IPS DF 19.7 (cell line): ENCODE measurements around the gene ASTL.
"Not testable (repeated sequence)": the region's sequence is repeated elsewhere in the genome, so short reads cannot be mapped to it uniquely, and the experiment has no call there.

Source experiments
- DNase-seq: peaks from one replicate; pipeline ENCODE4 v3.0.0-alpha.2; 2013; ENCODE audit warnings: low read depth, low spot score

Gene ASTL

GRCh38 chr2:96138179-96139145 is at the start of gene ASTL:
TSS of gene ASTL (minus strand) at chr2:96138502. CDS start at chr2:96138436, 66 bp downstream.
- peak; percentile 78 for DNase-seq

GRCh38 chr2:96186562-96186961 is 48.3 kb upstream of the ASTL start:
- no peak for DNase-seq

GRCh38 chr2:96185516-96185915 is 47.2 kb upstream of the ASTL start:
- no peak for DNase-seq

GRCh38 chr2:96184989-96185388 is 46.7 kb upstream of the ASTL start:
- DNase-seq = no peak

- DNase-seq = no peak
Measured at GRCh38 chr2:96184188-96184587, 45.9 kb upstream of the ASTL start.

- no peak for DNase-seq
Measured at GRCh38 chr2:96181529-96181928, 43.2 kb upstream of the ASTL start.

GRCh38 chr2:96180521-96180920 is 42.2 kb upstream of the ASTL start:
- no peak for DNase-seq

GRCh38 chr2:96180002-96180401 is 41.7 kb upstream of the ASTL start:
- no peak for DNase-seq

- no peak for DNase-seq
Measured at GRCh38 chr2:96176661-96177060, 38.4 kb upstream of the ASTL start.

- no peak for DNase-seq
Measured at GRCh38 chr2:96175951-96176350, 37.6 kb upstream of the ASTL start.

- DNase-seq = no peak
Measured at GRCh38 chr2:96174251-96175144, 36.2 kb upstream of the ASTL start.

GRCh38 chr2:96171831-96172230 is 33.5 kb upstream of the ASTL start:
- DNase-seq = no peak

- DNase-seq = no peak
Measured at GRCh38 chr2:96170626-96171025, 32.3 kb upstream of the ASTL start.

GRCh38 chr2:96169868-96170507 is 31.7 kb upstream of the ASTL start:
- no peak for DNase-seq

- no peak for DNase-seq
Measured at GRCh38 chr2:96167407-96168013, 29.2 kb upstream of the ASTL start.

GRCh38 chr2:96164459-96165184 is 26.3 kb upstream of the ASTL start:
- DNase-seq = no peak

GRCh38 chr2:96163768-96164429 is 25.6 kb upstream of the ASTL start:
- DNase-seq = no peak

- DNase-seq = no peak
Measured at GRCh38 chr2:96163415-96163767, 25.1 kb upstream of the ASTL start.

GRCh38 chr2:96161898-96162297 is 23.6 kb upstream of the ASTL start:
- DNase-seq = no peak

GRCh38 chr2:96160366-96160765 is 22.1 kb upstream of the ASTL start:
- DNase-seq = not testable (repeated sequence)
